Vagina (tissue), 2 donors: Measurements from ENCODE around the gene RASSF8.
A peak's percentile ranks its signal among the peaks of the same experiment; 100 is the strongest.

Experiments
- POLR2AphosphoS5 ChIP-seq, 2 donors: sonication (generic); formaldehyde crosslinking; IDR thresholded peaks; one replicate each; pipeline ENCODE4 v1.9.0; 2017; ENCODE audit warnings: antibody characterized with exemption in 2 of 2, mild to moderate bottlenecking in 2 of 2, low read depth in 1 of 2; ENCODE audit not compliant: insufficient read depth in 1 of 2
- TF ChIP-seq, protein P1 (sequence below), 3 experiments: fragments of 450-650 bp in 2 of 3; fragments of 200-600 bp in 1 of 3; sonication (generic) in 1 of 3; IDR thresholded peaks; one replicate each; pipeline ENCODE4 v1.5.1; 2017 to 2019; ENCODE audit warnings: antibody characterized with exemption in 3 of 3, mild to moderate bottlenecking in 2 of 3, moderate library complexity in 2 of 3

DNA sequence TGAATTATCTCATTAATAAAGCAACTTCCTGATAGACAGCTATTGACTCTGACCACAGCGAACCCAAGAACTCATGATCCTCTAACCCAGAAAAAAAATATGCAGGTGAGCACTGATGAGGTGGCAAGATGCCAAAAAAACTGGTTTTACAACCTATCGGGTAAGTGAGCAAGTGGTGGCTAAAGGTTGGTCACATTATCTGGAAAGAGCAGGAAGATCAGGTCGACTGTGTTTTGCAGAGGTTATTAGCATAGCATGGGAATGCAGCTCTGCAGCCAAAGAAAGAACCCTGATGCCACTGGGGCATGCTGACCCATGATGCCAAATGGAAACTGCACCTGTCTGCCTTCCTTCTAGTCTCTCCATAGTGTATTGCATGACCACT lies 142.9 kb downstream of the RASSF8 start:
- TF ChIP-seq, protein P1, sequence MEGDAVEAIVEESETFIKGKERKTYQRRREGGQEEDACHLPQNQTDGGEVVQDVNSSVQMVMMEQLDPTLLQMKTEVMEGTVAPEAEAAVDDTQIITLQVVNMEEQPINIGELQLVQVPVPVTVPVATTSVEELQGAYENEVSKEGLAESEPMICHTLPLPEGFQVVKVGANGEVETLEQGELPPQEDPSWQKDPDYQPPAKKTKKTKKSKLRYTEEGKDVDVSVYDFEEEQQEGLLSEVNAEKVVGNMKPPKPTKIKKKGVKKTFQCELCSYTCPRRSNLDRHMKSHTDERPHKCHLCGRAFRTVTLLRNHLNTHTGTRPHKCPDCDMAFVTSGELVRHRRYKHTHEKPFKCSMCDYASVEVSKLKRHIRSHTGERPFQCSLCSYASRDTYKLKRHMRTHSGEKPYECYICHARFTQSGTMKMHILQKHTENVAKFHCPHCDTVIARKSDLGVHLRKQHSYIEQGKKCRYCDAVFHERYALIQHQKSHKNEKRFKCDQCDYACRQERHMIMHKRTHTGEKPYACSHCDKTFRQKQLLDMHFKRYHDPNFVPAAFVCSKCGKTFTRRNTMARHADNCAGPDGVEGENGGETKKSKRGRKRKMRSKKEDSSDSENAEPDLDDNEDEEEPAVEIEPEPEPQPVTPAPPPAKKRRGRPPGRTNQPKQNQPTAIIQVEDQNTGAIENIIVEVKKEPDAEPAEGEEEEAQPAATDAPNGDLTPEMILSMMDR (IDR thresholded peaks at IDR 0.05) = no peak
- TF ChIP-seq POLR2AphosphoS5 (IDR thresholded peaks at IDR 0.05; ENCODE audit: insufficient read depth in 1 of 2, low read depth in 1 of 2) = peak in 1 of 2 donors; percentile 30
